ENCODE data around the gene DQX1.

Gene DQX1, protein sequence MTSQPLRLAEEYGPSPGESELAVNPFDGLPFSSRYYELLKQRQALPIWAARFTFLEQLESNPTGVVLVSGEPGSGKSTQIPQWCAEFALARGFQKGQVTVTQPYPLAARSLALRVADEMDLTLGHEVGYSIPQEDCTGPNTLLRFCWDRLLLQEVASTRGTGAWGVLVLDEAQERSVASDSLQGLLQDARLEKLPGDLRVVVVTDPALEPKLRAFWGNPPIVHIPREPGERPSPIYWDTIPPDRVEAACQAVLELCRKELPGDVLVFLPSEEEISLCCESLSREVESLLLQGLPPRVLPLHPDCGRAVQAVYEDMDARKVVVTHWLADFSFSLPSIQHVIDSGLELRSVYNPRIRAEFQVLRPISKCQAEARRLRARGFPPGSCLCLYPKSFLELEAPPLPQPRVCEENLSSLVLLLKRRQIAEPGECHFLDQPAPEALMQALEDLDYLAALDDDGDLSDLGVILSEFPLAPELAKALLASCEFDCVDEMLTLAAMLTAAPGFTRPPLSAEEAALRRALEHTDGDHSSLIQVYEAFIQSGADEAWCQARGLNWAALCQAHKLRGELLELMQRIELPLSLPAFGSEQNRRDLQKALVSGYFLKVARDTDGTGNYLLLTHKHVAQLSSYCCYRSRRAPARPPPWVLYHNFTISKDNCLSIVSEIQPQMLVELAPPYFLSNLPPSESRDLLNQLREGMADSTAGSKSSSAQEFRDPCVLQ

DNA sequence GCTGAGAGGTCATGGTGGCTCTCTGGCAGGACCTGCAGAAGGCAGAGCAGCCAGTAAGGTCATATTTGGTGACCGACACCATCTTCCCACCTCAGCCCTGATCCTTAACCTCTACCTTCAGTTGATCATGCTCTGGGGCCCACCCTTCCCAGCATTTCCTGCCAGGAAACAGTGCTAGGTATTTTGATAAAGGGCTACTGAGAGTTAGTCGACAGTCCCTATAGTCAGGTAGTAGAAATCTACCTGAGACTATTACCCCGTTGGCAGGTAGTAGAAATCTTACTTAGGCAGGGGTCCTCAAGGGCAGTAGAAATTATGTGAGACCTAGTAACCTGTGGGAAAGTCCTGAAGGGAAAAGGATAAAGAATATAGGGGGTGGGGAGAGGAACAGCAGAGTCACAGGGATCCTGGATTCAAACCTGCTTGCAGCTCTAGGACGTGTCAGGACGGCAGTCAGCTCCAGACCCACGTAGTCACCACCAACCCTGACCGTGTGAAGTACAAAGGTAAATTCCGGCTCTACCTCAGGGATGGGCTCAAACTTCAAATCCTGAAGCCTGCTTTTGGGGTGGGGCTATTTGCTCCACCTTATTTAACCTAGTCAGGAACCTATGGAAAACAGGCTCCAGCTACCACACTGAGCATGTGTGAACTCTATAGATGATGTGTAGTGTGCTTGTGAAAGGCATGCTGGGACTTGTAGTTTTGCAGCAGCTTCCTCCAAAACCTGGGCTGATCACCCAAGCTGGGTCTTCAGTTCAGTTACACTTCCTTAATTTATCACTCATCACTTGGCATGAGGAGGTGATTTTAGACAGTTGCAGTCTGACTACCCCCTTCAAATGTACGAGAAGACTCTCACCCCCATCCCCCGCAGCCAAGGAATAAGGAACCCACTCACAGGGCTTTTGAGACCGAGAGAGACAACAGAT lies at the start of gene DQX1:
Gene DQX1, minus strand, starts transcription at position 515 of the 932 bp plus-strand sequence. Its CDS starts 502 bp downstream, at position 13.
- Histone ChIP-seq H3K9ac (no peak within 1 kb of the TSS), H3K27me3 (ENCODE audit: control insufficient read depth, insufficient read depth, low read length) (no peaks in the 10 kb centered on the region), H3K36me3 (ENCODE audit: control insufficient read depth, insufficient read depth, low read length) (no peaks in the 10 kb centered on the region), H3K4me3 (ENCODE audit: low read depth, low read length) (no peak within 1 kb of the TSS), H3K4me1 (peaks cover 5% of the 10 kb centered on the region), H3K27ac (no peak within 1 kb of the TSS), H2AFZ (no peak within 1 kb of the TSS), H3K9me3 (ENCODE audit: control insufficient read depth, low read length) (no peaks in the 10 kb centered on the region), H3K4me2 (ENCODE audit: low read length) (no peak within 1 kb of the TSS), H3K79me2 (peaks cover 7% of the 10 kb centered on the region)
- TF ChIP-seq, protein P1, sequence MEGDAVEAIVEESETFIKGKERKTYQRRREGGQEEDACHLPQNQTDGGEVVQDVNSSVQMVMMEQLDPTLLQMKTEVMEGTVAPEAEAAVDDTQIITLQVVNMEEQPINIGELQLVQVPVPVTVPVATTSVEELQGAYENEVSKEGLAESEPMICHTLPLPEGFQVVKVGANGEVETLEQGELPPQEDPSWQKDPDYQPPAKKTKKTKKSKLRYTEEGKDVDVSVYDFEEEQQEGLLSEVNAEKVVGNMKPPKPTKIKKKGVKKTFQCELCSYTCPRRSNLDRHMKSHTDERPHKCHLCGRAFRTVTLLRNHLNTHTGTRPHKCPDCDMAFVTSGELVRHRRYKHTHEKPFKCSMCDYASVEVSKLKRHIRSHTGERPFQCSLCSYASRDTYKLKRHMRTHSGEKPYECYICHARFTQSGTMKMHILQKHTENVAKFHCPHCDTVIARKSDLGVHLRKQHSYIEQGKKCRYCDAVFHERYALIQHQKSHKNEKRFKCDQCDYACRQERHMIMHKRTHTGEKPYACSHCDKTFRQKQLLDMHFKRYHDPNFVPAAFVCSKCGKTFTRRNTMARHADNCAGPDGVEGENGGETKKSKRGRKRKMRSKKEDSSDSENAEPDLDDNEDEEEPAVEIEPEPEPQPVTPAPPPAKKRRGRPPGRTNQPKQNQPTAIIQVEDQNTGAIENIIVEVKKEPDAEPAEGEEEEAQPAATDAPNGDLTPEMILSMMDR (IDR thresholded peaks at IDR 0.05): no peak

DNA sequence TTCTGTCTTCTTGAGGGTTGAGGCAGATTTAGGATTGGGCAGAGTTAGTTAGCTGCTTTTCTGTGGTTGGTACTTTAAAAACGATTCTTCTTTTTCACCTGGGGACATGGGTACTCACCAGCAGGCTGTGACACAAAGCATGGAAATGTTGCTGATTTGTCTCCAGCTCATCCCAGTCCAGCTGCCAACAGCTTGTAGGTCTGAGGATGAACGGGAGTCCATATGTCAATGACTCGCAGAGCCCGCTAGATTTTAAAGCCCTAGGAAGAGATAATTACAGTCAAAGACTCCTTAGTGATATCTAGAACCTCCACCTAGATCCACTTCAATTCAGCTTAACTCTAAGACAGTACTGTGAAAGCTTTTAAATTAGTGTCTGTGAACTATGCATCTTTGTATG lies 49.3 kb upstream of the DQX1 start:
- no peaks in the 10 kb centered on the region for H3K27me3 ChIP-seq (ENCODE audit: control insufficient read depth, insufficient read depth, low read length)
- no peak overlapping the region for H3K9ac ChIP-seq
- no peaks in the 10 kb centered on the region for H3K36me3 ChIP-seq (ENCODE audit: control insufficient read depth, insufficient read depth, low read length)
- no peaks in the 10 kb centered on the region for H3K79me2 ChIP-seq
- TF ChIP-seq, protein P1 (IDR thresholded peaks at IDR 0.05): no peak
- no peaks in the 10 kb centered on the region for H3K9me3 ChIP-seq (ENCODE audit: control insufficient read depth, low read length)
- no peak overlapping the region for H2AFZ ChIP-seq
- no peak overlapping the region for H3K4me2 ChIP-seq (ENCODE audit: low read length)
- no peak overlapping the region for H3K27ac ChIP-seq
- H3K4me1 ChIP-seq: no peaks in the 10 kb centered on the region
- H3K4me3 ChIP-seq (ENCODE audit: low read depth, low read length): no peak overlapping the region

DNA sequence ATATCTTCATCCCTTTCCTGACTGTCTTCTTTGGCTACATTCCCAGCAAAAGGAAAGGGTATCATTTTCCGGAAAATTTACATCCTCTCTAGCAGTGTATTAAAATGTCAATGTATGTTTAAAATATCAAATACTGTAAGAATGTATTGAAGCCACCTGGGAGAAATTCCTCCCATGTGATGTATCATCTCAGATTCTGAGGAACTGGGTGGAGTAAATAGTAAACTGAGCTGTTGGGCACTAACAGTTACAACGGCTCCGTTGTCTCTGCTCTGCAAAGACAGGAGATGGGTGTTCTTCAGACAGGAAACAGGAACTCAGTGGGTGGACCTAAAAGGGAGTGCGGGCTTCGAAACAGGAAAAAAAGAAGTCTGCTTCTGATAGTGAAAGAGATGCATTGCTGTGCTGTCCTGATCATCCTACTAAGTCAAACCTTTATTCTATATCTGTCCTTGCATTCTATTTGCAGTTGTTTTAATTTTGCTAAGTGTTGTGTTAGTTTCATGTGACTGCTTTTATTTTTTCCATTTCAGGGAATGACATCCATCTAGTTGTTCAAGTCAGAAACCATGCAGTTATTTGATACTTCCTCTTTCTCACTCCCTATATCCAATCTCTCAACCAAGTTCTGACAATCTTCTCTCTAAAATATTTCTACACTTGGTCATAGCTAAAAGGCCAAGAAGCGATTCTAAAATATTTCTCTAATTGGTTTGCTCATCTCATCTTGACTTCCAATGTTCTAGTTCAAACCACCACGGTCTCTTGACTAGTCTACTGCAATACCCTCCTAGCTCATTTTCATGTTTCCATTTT lies 47.9 kb upstream of the DQX1 start:
- Histone ChIP-seq H3K36me3 (ENCODE audit: control insufficient read depth, insufficient read depth, low read length) (no peaks in the 10 kb centered on the region), H3K9ac (no peak overlapping the region), H2AFZ (peak overlapping the region; percentile 18), H3K9me3 (ENCODE audit: control insufficient read depth, low read length) (no peaks in the 10 kb centered on the region), H3K27ac (no peak overlapping the region), H3K4me1 (no peaks in the 10 kb centered on the region), H3K4me3 (ENCODE audit: low read depth, low read length) (no peak overlapping the region), H3K79me2 (no peaks in the 10 kb centered on the region), H3K27me3 (ENCODE audit: control insufficient read depth, insufficient read depth, low read length) (no peaks in the 10 kb centered on the region), H3K4me2 (ENCODE audit: low read length) (no peak overlapping the region)
- TF ChIP-seq, protein P1 (IDR thresholded peaks at IDR 0.05): no peak

DNA sequence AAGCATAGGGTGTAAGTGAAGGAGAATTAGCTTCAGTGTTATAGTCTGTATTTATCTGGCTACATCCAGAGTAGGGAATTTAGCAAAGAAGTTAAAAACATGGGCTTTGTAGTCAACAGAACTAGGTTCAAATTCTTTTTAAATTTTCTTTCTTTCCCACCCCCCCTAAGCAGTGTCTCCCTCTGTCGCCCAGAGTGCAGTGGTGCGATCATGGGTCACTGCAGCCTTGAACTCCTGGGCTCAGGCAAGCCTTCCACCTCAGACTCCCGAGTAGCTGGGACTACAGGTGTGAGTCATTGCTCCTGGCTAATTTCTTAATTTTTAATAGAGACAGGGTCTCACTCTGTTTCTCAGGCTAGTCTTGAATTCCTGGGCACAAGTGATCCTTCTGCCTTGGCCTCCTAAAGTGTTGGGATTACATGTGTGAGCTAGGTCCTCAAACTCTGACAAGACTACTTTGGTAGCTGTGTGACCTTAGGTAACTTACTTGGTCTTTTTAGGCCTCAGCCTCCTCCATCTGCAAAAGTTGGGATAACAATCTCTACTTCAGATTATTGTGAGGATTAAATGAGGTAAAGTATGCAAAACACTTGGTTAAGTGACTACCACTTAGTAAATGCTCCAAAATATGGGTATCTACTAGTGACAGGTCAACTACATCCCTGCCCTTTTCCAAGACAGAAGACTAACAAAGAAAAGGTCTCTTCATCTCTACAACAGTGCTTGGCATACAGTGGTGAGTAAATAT lies 46.3 kb upstream of the DQX1 start:
- H3K4me2 ChIP-seq (ENCODE audit: low read length): no peak overlapping the region
- no peaks in the 10 kb centered on the region for H3K4me1 ChIP-seq
- no peaks in the 10 kb centered on the region for H3K27me3 ChIP-seq (ENCODE audit: control insufficient read depth, insufficient read depth, low read length)
- TF ChIP-seq, protein P1 (IDR thresholded peaks at IDR 0.05): no peak
- no peaks in the 10 kb centered on the region for H3K9me3 ChIP-seq (ENCODE audit: control insufficient read depth, low read length)
- H3K9ac ChIP-seq: no peak overlapping the region
- H2AFZ ChIP-seq: no peak overlapping the region
- no peak overlapping the region for H3K4me3 ChIP-seq (ENCODE audit: low read depth, low read length)
- no peaks in the 10 kb centered on the region for H3K36me3 ChIP-seq (ENCODE audit: control insufficient read depth, insufficient read depth, low read length)
- H3K79me2 ChIP-seq: no peaks in the 10 kb centered on the region
- no peak overlapping the region for H3K27ac ChIP-seq

Data from parathyroid adenoma (tissue), 2 donors.